ENCODE measurements around the gene OXLD1.
"Not testable (repeated sequence)": the region's sequence is repeated elsewhere in the genome, so short reads cannot be mapped to it uniquely, and the experiment has no call there.

OXLD1 gene

GRCh38 chr17:81683584-81684441 lies 17.4 kb upstream of the OXLD1 start, which contains the start of the genes ARL16 and HGS:
TSS of gene ARL16 (minus strand) at chr17:81683797. CDS start at chr17:81683753, 44 bp downstream.
TSS of gene HGS (plus strand) at chr17:81684011. CDS start at chr17:81684067, 56 bp downstream.
- DNase-seq (ENCODE audit: low spot score): peak; percentile 100

- no peak for DNase-seq (ENCODE audit: low spot score)
Measured at GRCh38 chr17:81683208-81683583, 16.8 kb upstream of the OXLD1 start.

GRCh38 chr17:81682565-81683207 lies 16.3 kb upstream of the OXLD1 start:
- no peak for DNase-seq (ENCODE audit: low spot score)

GRCh38 chr17:81681672-81682071 lies 15.3 kb upstream of the OXLD1 start:
- no peak for DNase-seq (ENCODE audit: low spot score)

- no peak for DNase-seq (ENCODE audit: low spot score)
Measured at GRCh38 chr17:81680150-81680549, 13.7 kb upstream of the OXLD1 start.

GRCh38 chr17:81676906-81677305 lies 10.5 kb upstream of the OXLD1 start:
- DNase-seq (ENCODE audit: low spot score): no peak

- DNase-seq (ENCODE audit: low spot score): not testable (repeated sequence)
Measured at GRCh38 chr17:81675515-81676221, 9.3 kb upstream of the OXLD1 start.

GRCh38 chr17:81673561-81674258 lies 7.3 kb upstream of the OXLD1 start:
- DNase-seq (ENCODE audit: low spot score): no peak

GRCh38 chr17:81672954-81673353 lies 6.5 kb upstream of the OXLD1 start:
- no peak for DNase-seq (ENCODE audit: low spot score)

GRCh38 chr17:81672504-81672903 lies 6.1 kb upstream of the OXLD1 start:
- DNase-seq (ENCODE audit: low spot score): no peak

- DNase-seq (ENCODE audit: low spot score): no peak
Measured at GRCh38 chr17:81667754-81668153, 1.3 kb upstream of the OXLD1 start.

GRCh38 chr17:81666092-81666341 lies 388 bp downstream of the OXLD1 start:
- DNase-seq (ENCODE audit: low spot score): no peak

- DNase-seq (ENCODE audit: low spot score): no peak
Measured at GRCh38 chr17:81665205-81666091, 957 bp downstream of the OXLD1 start.

GRCh38 chr17:81664051-81664470 lies 2.3 kb downstream of the OXLD1 start:
- no peak for DNase-seq (ENCODE audit: low spot score)

- DNase-seq (ENCODE audit: low spot score): no peak
Measured at GRCh38 chr17:81662002-81662401, 4.4 kb downstream of the OXLD1 start.

- DNase-seq (ENCODE audit: low spot score): no peak
Measured at GRCh38 chr17:81660441-81660840, 6.0 kb downstream of the OXLD1 start.

GRCh38 chr17:81659038-81659437 lies 7.4 kb downstream of the OXLD1 start:
- no peak for DNase-seq (ENCODE audit: low spot score)

GRCh38 chr17:81656835-81657234 lies 9.6 kb downstream of the OXLD1 start:
- no peak for DNase-seq (ENCODE audit: low spot score)

- DNase-seq (ENCODE audit: low spot score): no peak
Measured at GRCh38 chr17:81656118-81656743, 10.2 kb downstream of the OXLD1 start, which contains the start of gene PDE6G. TSS of gene PDE6G (minus strand) at chr17:81656542. CDS start at chr17:81653305, 3,237 bp downstream.

GRCh38 chr17:81655378-81656117 lies 10.9 kb downstream of the OXLD1 start:
- no peak for DNase-seq (ENCODE audit: low spot score)
